ENCODE measurements around the gene EEFSEC.

The EEFSEC gene

GRCh38 chr3:128192131-128192530 lies 38.9 kb downstream of the EEFSEC start:
- TF ChIP-seq TAF1 (IDR thresholded peaks at IDR 0.05; ENCODE audit: borderline replicate concordance, low read depth, low read length), result no peak
- TF ChIP-seq POLR2A (IDR thresholded peaks at IDR 0.05; ENCODE audit: low read depth, low read length), result no peak
- no peak for TF ChIP-seq POLR2AphosphoS5 (IDR thresholded peaks at IDR 0.05; ENCODE audit: low read depth, low read length)
- DNase-seq (ENCODE audit: insufficient read length) (no peak), FAIRE-seq (no peak)

DNA sequence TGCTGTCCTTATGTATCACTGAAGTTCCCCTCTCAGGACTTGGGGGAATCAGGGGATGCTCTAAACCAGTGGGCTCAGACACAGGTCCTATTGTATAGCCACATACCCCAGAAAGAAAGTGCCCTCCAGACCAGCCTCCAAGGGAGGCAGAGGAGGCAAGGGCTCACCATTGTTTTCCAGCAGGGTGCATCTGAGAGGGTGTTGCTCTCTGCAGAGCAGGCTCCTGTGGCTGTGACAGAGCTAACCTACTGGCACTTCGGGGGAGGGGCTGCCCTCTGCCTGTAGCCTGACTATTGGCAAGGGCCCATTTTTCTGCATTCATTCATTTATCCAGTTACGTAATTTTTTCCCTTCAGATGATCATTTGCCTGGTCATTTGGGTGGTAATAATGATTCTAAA lies 39.9 kb downstream of the EEFSEC start:
- TF ChIP-seq TAF1 (IDR thresholded peaks at IDR 0.05; ENCODE audit: borderline replicate concordance, low read depth, low read length) (no peak), POLR2AphosphoS5 (IDR thresholded peaks at IDR 0.05; ENCODE audit: low read depth, low read length) (no peak), POLR2A (IDR thresholded peaks at IDR 0.05; ENCODE audit: low read depth, low read length) (no peak)
- FAIRE-seq (no peak), DNase-seq (ENCODE audit: insufficient read length) (no peak)

DNA sequence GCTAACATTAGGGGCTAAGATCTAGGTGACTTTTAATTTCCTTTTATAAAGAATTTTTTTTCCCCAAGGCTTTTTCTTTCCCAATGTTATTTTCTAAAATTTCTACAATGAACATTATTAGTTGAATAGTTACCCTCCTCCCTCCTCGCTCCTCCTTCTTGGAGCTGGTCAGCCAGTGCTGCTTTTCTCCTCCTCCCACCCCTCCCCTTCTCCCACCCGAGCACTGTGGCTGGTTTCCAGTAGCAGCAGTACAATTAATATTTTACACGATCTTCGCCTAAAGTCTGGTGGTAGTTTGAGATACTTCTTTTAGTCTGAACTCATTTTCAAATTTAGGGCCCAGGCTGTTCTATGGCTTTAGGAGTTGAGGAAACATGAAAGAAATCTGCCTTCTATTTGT lies 41.6 kb downstream of the EEFSEC start:
- no peak for DNase-seq (ENCODE audit: insufficient read length)
- FAIRE-seq, result no peak
- no peak for TF ChIP-seq TAF1 (IDR thresholded peaks at IDR 0.05; ENCODE audit: borderline replicate concordance, low read depth, low read length)
- TF ChIP-seq POLR2A (IDR thresholded peaks at IDR 0.05; ENCODE audit: low read depth, low read length), result no peak
- TF ChIP-seq POLR2AphosphoS5 (IDR thresholded peaks at IDR 0.05; ENCODE audit: low read depth, low read length), result no peak

DNA sequence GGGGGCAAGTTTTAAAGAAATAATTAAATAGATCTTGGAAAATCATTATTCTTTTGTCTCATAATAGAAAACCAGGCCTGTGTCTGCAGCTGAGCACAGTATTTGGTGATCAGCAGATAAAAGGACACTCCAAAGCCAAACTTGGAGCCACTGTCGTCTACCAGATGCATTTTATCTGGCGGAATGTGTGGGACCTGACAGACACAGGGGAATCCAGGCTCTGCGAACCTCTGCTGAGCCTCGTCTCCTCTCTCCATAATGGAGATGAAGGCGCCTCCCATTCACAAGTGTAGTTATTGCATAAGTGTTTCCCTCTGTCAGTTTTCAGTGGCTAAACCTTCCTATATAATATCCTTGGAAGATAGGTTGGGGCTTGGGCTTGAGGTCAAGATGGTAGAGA lies 42.1 kb downstream of the EEFSEC start:
- DNase-seq (ENCODE audit: insufficient read length) (no peak), FAIRE-seq (no peak)
- no peak for TF ChIP-seq POLR2AphosphoS5 (IDR thresholded peaks at IDR 0.05; ENCODE audit: low read depth, low read length)
- TF ChIP-seq POLR2A (IDR thresholded peaks at IDR 0.05; ENCODE audit: low read depth, low read length), result no peak
- no peak for TF ChIP-seq TAF1 (IDR thresholded peaks at IDR 0.05; ENCODE audit: borderline replicate concordance, low read depth, low read length)

- DNase-seq (ENCODE audit: insufficient read length) (no peak), FAIRE-seq (no peak)
- TF ChIP-seq POLR2A (IDR thresholded peaks at IDR 0.05; ENCODE audit: low read depth, low read length), result no peak
- no peak for TF ChIP-seq POLR2AphosphoS5 (IDR thresholded peaks at IDR 0.05; ENCODE audit: low read depth, low read length)
- TF ChIP-seq TAF1 (IDR thresholded peaks at IDR 0.05; ENCODE audit: borderline replicate concordance, low read depth, low read length), result no peak
Observed at GRCh38 chr3:128195802-128196201, 42.5 kb downstream of the EEFSEC start.

GRCh38 chr3:128196647-128197046 lies 43.4 kb downstream of the EEFSEC start:
- no peak for DNase-seq (ENCODE audit: insufficient read length)
- TF ChIP-seq TAF1 (IDR thresholded peaks at IDR 0.05; ENCODE audit: borderline replicate concordance, low read depth, low read length) (no peak), POLR2A (IDR thresholded peaks at IDR 0.05; ENCODE audit: low read depth, low read length) (no peak), POLR2AphosphoS5 (IDR thresholded peaks at IDR 0.05; ENCODE audit: low read depth, low read length) (no peak)
- FAIRE-seq, result no peak

GRCh38 chr3:128197855-128198254 lies 44.6 kb downstream of the EEFSEC start:
- TF ChIP-seq POLR2A (IDR thresholded peaks at IDR 0.05; ENCODE audit: low read depth, low read length) (no peak), TAF1 (IDR thresholded peaks at IDR 0.05; ENCODE audit: borderline replicate concordance, low read depth, low read length) (no peak), POLR2AphosphoS5 (IDR thresholded peaks at IDR 0.05; ENCODE audit: low read depth, low read length) (no peak)
- FAIRE-seq (no peak), DNase-seq (ENCODE audit: insufficient read length) (no peak)

DNA sequence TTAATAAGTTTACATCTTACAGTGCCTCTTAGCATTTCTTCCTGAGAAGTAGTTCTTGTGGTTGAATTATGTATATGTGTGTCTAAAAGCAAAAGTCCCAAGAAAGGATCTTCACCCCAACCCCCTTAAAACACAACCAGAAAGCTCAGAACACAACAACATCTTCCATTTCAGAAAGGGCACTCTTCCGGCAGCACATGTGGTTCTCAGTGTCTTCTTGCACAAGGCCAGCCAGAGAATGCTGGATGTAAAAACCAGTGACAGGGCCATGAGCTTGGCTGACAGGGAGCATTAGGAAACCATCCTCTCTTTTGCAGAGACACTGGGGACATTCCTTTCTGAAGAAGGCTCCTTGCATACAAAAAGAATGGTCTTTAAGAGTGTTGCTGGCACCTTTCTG lies 45.0 kb downstream of the EEFSEC start:
- TF ChIP-seq POLR2AphosphoS5 (IDR thresholded peaks at IDR 0.05; ENCODE audit: low read depth, low read length) (no peak), TAF1 (IDR thresholded peaks at IDR 0.05; ENCODE audit: borderline replicate concordance, low read depth, low read length) (no peak)
- FAIRE-seq (no peak), DNase-seq (ENCODE audit: insufficient read length) (no peak)

DNA sequence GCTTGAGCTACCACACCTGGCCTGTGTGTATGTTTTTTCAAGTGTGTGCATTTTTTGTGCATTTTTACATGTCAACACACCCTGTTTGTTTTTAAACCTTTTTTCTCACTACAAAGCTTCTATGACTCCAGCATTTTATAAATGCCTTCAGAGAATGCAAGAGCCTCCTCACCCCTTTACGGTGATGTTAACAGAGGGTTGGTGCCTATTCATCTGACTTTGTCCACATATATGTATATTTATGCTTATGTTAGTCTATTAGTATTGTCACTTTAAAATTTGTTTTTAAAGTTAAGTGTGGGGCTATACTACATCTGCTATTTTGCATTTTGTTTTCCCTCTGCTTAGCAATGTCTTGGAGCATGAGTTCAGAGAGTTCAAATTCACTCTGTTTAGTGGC lies 45.8 kb downstream of the EEFSEC start:
- FAIRE-seq (no peak), DNase-seq (ENCODE audit: insufficient read length) (no peak)
- TF ChIP-seq POLR2A (IDR thresholded peaks at IDR 0.05; ENCODE audit: low read depth, low read length) (no peak), POLR2AphosphoS5 (IDR thresholded peaks at IDR 0.05; ENCODE audit: low read depth, low read length) (no peak), TAF1 (IDR thresholded peaks at IDR 0.05; ENCODE audit: borderline replicate concordance, low read depth, low read length) (no peak)

DNA sequence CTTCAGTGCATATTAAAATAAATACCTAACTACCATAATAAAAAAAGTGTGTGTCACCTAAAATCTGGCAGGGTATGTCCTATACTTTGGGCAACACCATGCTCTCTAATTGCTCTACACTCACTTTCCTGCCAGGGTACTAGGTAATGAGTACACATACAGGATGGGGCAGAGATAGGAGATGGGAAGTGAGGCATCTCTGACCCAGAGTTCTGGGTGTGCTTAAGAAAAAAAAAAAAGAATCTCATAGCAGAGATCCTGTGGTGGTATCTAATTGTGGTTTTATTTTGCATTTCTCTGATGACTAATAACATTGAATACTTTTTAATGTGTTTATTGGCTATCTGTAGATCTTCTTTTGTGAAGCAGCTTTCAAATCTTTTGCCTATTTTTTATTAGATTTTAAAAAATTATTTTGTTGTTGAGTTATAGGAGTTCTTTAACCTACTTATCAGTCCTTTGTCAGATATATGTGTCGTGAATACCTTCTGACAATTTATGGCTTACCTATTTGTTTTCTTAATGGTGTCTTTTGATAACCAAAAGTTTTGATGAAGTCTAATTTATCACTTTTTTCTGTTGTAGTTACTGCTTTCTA lies 48.0 kb downstream of the EEFSEC start:
- TF ChIP-seq TAF1 (IDR thresholded peaks at IDR 0.05; ENCODE audit: borderline replicate concordance, low read depth, low read length) (no peak), POLR2AphosphoS5 (IDR thresholded peaks at IDR 0.05; ENCODE audit: low read depth, low read length) (no peak), POLR2A (IDR thresholded peaks at IDR 0.05; ENCODE audit: low read depth, low read length) (no peak)
- FAIRE-seq, result no peak

DNA sequence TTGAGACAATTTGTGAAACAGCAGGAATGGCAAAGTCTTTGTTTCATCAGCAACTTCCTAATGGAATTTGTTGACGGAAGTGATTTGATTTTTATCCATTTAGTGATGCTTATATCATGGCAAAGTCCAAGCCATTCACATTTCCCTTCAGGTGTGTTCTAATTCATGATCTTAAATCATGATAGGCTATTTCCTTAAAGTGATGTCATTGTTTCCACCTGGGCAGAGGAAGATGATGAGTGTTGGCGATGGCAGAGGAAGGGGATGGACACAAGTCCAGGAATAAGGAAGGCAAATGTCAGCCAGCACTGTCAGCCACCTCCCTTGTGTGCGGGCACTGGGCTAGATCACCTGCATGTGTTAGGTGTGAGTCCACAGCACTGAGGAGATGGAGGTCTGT lies 49.9 kb downstream of the EEFSEC start:
- FAIRE-seq (no peak), DNase-seq (ENCODE audit: insufficient read length) (no peak)
- TF ChIP-seq POLR2AphosphoS5 (IDR thresholded peaks at IDR 0.05; ENCODE audit: low read depth, low read length) (no peak), TAF1 (IDR thresholded peaks at IDR 0.05; ENCODE audit: borderline replicate concordance, low read depth, low read length) (no peak), POLR2A (IDR thresholded peaks at IDR 0.05; ENCODE audit: low read depth, low read length) (no peak)

More for the DNA sequence above, 48.0 kb downstream of the EEFSEC start:
- DNase-seq (ENCODE audit: insufficient read length), result no peak

GRCh38 chr3:128205558-128206145 lies 52.4 kb downstream of the EEFSEC start:
- DNase-seq (ENCODE audit: insufficient read length), result no peak
- FAIRE-seq, result no peak
- TF ChIP-seq POLR2A (IDR thresholded peaks at IDR 0.05; ENCODE audit: low read depth, low read length) (no peak), TAF1 (IDR thresholded peaks at IDR 0.05; ENCODE audit: borderline replicate concordance, low read depth, low read length) (no peak), POLR2AphosphoS5 (IDR thresholded peaks at IDR 0.05; ENCODE audit: low read depth, low read length) (no peak)

Data from GM12892 (cell line).